Liver (tissue), 3 donors: ENCODE data around the gene KRTAP4-12.

Experiments
- ATF3 ChIP-seq: IDR thresholded peaks from 2 replicates; pipeline ENCODE4 v1.6.1; 2016; ENCODE audit warnings: antibody characterized with exemption
- CTCF ChIP-seq: fragments of 150-350 bp; IDR thresholded peaks from 2 replicates; pipeline ENCODE4 v1.5.1; 2017; ENCODE audit warnings: improper control_type of control experiment, low read depth, low read length; ENCODE audit not compliant: missing input control
- REST ChIP-seq: IDR thresholded peaks from 2 replicates; pipeline ENCODE4 v1.6.1; 2016; ENCODE audit warnings: antibody characterized with exemption, mild to moderate bottlenecking
- SP1 ChIP-seq: IDR thresholded peaks from 2 replicates; pipeline ENCODE4 v1.6.1; 2018; ENCODE audit warnings: antibody characterized with exemption, mild to moderate bottlenecking
- YY1 ChIP-seq: IDR thresholded peaks from 2 replicates; pipeline ENCODE4 v1.6.1; 2016; ENCODE audit warnings: antibody characterized with exemption, mild to moderate bottlenecking
- donor health status: healthy.
- donor health status: healthy.

DNA sequence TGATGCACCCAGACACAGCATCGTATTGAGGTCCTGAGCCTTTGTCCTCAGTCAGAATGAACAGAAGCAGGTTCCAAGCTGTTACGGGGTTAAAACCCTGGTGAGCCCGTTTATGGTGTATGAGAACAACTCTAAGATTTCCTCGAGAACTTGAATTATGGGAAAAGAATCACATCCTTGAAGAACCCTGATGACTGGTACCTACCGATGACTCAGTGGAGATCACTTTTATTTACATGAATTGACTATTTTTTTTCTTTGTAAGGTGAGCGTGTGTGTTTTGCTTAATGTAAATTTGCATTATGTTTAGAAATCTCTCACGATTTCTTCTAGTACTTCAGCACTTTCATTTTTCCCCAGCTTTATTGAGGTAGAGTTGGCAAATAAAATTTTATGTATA, 39.8 kb upstream of the KRTAP4-12 start:
- TF ChIP-seq REST (no peak), SP1 (no peak), YY1 (no peak), CTCF (no peak), ATF3 (no peak)
